NCI-H2171 (cell line): ENCODE results near the gene TTC39A.
"Not testable (repeated sequence)": the region's sequence is repeated elsewhere in the genome, so short reads cannot be mapped to it uniquely, and the experiment has no call there.

Source experiments
- DNase-seq: peaks from one replicate; lab custom pipeline; 2025; lab: John Stamatoyannopoulos, UW

TTC39A gene

GRCh38 chr1:51266791-51267190 is 63.6 kb downstream of the TTC39A start:
- DNase-seq, result no peak

- DNase-seq, result no peak
These were observed 64.2 kb downstream of the TTC39A start for GRCh38 chr1:51266181-51266580.

GRCh38 chr1:51265618-51266017 is 64.7 kb downstream of the TTC39A start:
- DNase-seq, result no peak

- DNase-seq, result no peak
These were observed 65.9 kb downstream of the TTC39A start for GRCh38 chr1:51264451-51264850.

- no peak for DNase-seq
These were observed 67.0 kb downstream of the TTC39A start for GRCh38 chr1:51263147-51263877.

GRCh38 chr1:51255331-51255730 is 75.0 kb downstream of the TTC39A start:
- no peak for DNase-seq

GRCh38 chr1:51253691-51254090 is 76.7 kb downstream of the TTC39A start:
- DNase-seq, result no peak

GRCh38 chr1:51252366-51252765 is 78.0 kb downstream of the TTC39A start:
- no peak for DNase-seq

GRCh38 chr1:51251165-51251564 is 79.2 kb downstream of the TTC39A start:
- DNase-seq, result not testable (repeated sequence)

GRCh38 chr1:51250729-51251128 is 79.6 kb downstream of the TTC39A start:
- DNase-seq, result not testable (repeated sequence)

- no peak for DNase-seq
These were observed 80.9 kb downstream of the TTC39A start for GRCh38 chr1:51249445-51249844.

- DNase-seq, result no peak
These were observed 82.9 kb downstream of the TTC39A start for GRCh38 chr1:51247499-51247898.

- DNase-seq, result no peak
These were observed 83.3 kb downstream of the TTC39A start for GRCh38 chr1:51247022-51247421.

- no peak for DNase-seq
These were observed 87.8 kb downstream of the TTC39A start for GRCh38 chr1:51242546-51242945.

GRCh38 chr1:51241119-51241518 is 89.2 kb downstream of the TTC39A start:
- no peak for DNase-seq

GRCh38 chr1:51240084-51240483 is 90.3 kb downstream of the TTC39A start:
- no peak for DNase-seq

- no peak for DNase-seq
These were observed 92.3 kb downstream of the TTC39A start for GRCh38 chr1:51238034-51238403.

GRCh38 chr1:51237351-51238033 is 92.9 kb downstream of the TTC39A start:
- DNase-seq, result no peak
